Naive thymus-derived CD4-positive, alpha-beta T cell (primary cell): ENCODE measurements around the gene KDM4B. TPM values are rescaled to one million over a fixed set of nuclear protein-coding genes. Genes with fewer than 3 reads are reported as not detected.

Source experiments
- ATAC-seq: fragments of 150-1000 bp; cut with Tn5 transposase; 2 replicates; pipeline ENCODE4 v1.10.0; 2021; ENCODE audit warnings: mild to moderate bottlenecking, moderate library complexity
- CTCF ChIA-PET: fragments of 350-600 bp; sonication (Branson Sonifier 250); formaldehyde crosslinking; loops from one replicate; lab custom pipeline; 2021; ENCODE audit warnings: antibody characterized with exemption; lab: Charles Lee
- POLR2A ChIA-PET: fragments of 350-600 bp; sonication (Branson Sonifier 250); formaldehyde crosslinking; loops from one replicate; lab custom pipeline; 2021; ENCODE audit warnings: antibody characterized with exemption, inconsistent platforms; lab: Charles Lee
- DNase-seq, 9 donors: peaks; one replicate each; pipeline versions ENCODE4 v3.0.0 to v3.0.0-alpha.2; 2020 to 2022; ENCODE audit warnings: mixed read lengths in 1 of 9
- H3K27ac ChIP-seq: one replicate; pipeline ENCODE4 v1.7.0; 2013; ENCODE audit warnings: mild to moderate bottlenecking, low read depth, low read length, moderate library complexity
- H3K27me3 ChIP-seq, 2 donors: one replicate each; pipeline ENCODE4 v1.7.0; 2013; ENCODE audit warnings: low read length in 2 of 2, mild to moderate bottlenecking in 2 of 2, moderate library complexity in 2 of 2; ENCODE audit not compliant: control insufficient read depth in 2 of 2, insufficient read depth in 2 of 2
- H3K36me3 ChIP-seq, 3 experiments: 1 replicate in 2 of 3; 2 replicates in 1 of 3; pipeline ENCODE4 v1.7.0; 2013; ENCODE audit warnings: low read length in 3 of 3, mild to moderate bottlenecking in 3 of 3, moderate library complexity in 1 of 3; ENCODE audit not compliant: insufficient read depth in 3 of 3, control insufficient read depth in 2 of 3
- H3K4me1 ChIP-seq, 2 donors: one replicate each; pipeline ENCODE4 v1.7.0; 2013; ENCODE audit warnings: low read length in 2 of 2, mild to moderate bottlenecking in 2 of 2, moderate library complexity in 1 of 2; ENCODE audit not compliant: control insufficient read depth in 2 of 2, insufficient read depth in 2 of 2
- H3K4me3 ChIP-seq: 2 replicates; pipeline ENCODE4 v1.7.0; 2013; ENCODE audit warnings: mild to moderate bottlenecking, low read length
- H3K9me3 ChIP-seq, 3 experiments: 1 replicate in 2 of 3; 2 replicates in 1 of 3; pipeline ENCODE4 v1.7.0; 2013; ENCODE audit warnings: low read length in 3 of 3; ENCODE audit not compliant: control insufficient read depth in 2 of 3
- H3K27ac Mint-ChIP-seq, 9 donors: one replicate each; pipeline ENCODE4 v1.8.0; 2020 to 2022; ENCODE audit warnings: mixed read lengths in 9 of 9, mild to moderate bottlenecking in 8 of 9, moderate library complexity in 5 of 9, inconsistent platforms in 2 of 9
- H3K27me3 Mint-ChIP-seq, 5 donors: one replicate each; pipeline ENCODE4 v1.8.0; 2021 to 2022; ENCODE audit warnings: mixed read lengths in 5 of 5, mild to moderate bottlenecking in 1 of 5
- H3K36me3 Mint-ChIP-seq, 5 donors: one replicate each; pipeline ENCODE4 v1.8.0; 2020 to 2022; ENCODE audit warnings: mixed read lengths in 5 of 5, mild to moderate bottlenecking in 3 of 5, inconsistent platforms in 1 of 5
- H3K4me1 Mint-ChIP-seq, 7 donors: one replicate each; pipeline ENCODE4 v1.8.0; 2020 to 2022; ENCODE audit warnings: mixed read lengths in 7 of 7, mild to moderate bottlenecking in 3 of 7, inconsistent platforms in 1 of 7
- H3K4me3 Mint-ChIP-seq, 10 donors: one replicate each; pipeline ENCODE4 v1.8.0; 2020 to 2022; ENCODE audit warnings: mild to moderate bottlenecking in 10 of 10, mixed read lengths in 10 of 10, moderate library complexity in 6 of 10, inconsistent platforms in 2 of 10
- H3K9me3 Mint-ChIP-seq, 11 donors: one replicate each; pipeline ENCODE4 v1.8.0; 2020 to 2022; ENCODE audit warnings: mixed read lengths in 11 of 11, mild to moderate bottlenecking in 4 of 11, inconsistent platforms in 1 of 11, moderate library complexity in 1 of 11
- intact Hi-C, 2 donors: fragments of 100-400 bp; cut with micrococcal nuclease; formaldehyde crosslinking; loops; one replicate each; pipeline ENCODE4 v1.15.1; 2023
- polyA plus RNA-seq, 2 donors: library from polyadenylated mRNA; unstranded; fragments of 300-500 nt; fragmentation: Illumina TruSeq; gene quantifications; one replicate each; pipeline ENCODE4 v1.2.3, GENCODE V29; 2021
- total RNA-seq, 6 experiments: library from RNA in 5 of 6; stranded (reverse) in 5 of 6; gene quantifications; 1 replicate in 5 of 6; 2 replicates in 1 of 6; pipeline ENCODE4 v1.2.3 and lab custom pipeline; 2021 to 2026

Gene KDM4B
- total and polyA plus RNA-seq, 7 experiments from 2014 or later = 8.1 to 78.0 (median 46.7) TPM

DNA sequence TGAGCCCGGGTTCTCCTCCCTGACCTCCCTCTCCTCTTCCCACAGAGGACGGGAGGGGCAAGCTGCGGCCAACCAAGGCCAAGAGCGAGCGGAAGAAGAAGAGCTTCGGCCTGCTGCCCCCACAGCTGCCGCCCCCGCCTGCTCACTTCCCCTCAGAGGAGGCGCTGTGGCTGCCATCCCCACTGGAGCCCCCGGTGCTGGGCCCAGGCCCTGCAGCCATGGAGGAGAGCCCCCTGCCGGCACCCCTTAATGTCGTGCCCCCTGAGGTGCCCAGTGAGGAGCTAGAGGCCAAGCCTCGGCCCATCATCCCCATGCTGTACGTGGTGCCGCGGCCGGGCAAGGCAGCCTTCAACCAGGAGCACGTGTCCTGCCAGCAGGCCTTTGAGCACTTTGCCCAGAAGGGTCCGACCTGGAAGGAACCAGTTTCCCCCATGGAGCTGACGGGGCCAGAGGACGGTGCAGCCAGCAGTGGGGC, 162.2 kb downstream of the KDM4B start:
- peaks cover 0 to 32% of the 10 kb centered on the region in 2 donors for H3K4me1 ChIP-seq
- Mint-ChIP-seq H3K36me3 (peaks cover 0 to 10% (median 0%) of the 10 kb centered on the region in 5 donors), H3K27ac (peak overlapping the region in 8 of 9 donors; percentile 83 to 97 (median 92)), H3K27me3 (no peaks in the 10 kb centered on the region), H3K4me1 (peaks cover 4 to 30% (median 22%) of the 10 kb centered on the region in 7 donors), H3K9me3 (no peaks in the 10 kb centered on the region), H3K4me3 (peak overlapping the region in 9 of 10 donors; percentile 53 to 90 (median 77))
- POLR2A ChIA-PET = no interaction called here
- peaks cover 0 to 32% (median 0%) of the 10 kb centered on the region in 3 experiments for H3K36me3 ChIP-seq
- DNase-seq = no peak
- no peaks in the 10 kb centered on the region for H3K9me3 ChIP-seq
- CTCF ChIA-PET = interaction anchor here (0.5 kb wide), 1 partner anchor 244 kb away, joined by 4 read pairs; no protein-coding TSS in a partner anchor
- H3K27me3 ChIP-seq = no peaks in the 10 kb centered on the region
- H3K4me3 ChIP-seq = no peak overlapping the region
- H3K27ac ChIP-seq = peak overlapping the region; percentile 92
- ATAC-seq = no peak
- intact Hi-C loops = no loop called here

DNA sequence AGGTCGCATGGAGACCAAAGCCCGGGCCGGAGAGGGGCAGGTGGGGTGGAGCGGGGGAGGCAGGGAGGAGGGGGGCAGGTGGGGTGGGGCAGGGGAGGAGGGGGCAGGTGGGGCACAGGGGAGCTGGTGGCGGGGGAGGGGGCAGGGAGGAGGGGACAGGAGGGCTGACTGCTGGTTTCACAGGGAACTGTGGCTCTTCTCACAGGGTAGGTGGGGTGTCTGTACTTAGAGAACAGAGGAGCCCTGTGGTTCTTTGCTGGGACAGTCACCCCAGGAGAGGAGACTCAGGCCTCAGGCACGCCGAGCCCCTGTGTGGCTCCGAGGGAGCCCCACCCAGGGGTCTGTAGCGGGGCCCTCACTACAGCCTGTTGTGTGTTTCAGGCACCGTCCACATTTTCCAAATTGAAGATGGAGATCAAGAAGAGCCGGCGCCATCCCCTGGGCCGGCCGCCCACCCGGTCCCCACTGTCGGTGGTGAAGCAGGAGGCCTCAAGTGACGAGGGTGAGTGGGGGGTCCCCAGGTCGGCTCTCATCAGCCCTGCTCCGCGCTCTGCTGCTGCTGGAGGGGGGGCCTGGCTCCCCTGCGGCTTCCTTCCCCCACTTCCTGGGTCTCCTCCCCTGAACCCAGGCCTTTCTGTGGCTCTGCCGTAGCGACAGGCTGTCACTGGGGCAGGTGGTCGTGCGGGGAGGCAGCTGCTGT, 162.7 kb downstream of the KDM4B start:
- Mint-ChIP-seq H3K4me1 (peaks cover 4 to 30% (median 22%) of the 10 kb centered on the region in 7 donors), H3K9me3 (no peaks in the 10 kb centered on the region), H3K36me3 (peaks cover 0 to 10% (median 0%) of the 10 kb centered on the region in 5 donors), H3K27me3 (no peaks in the 10 kb centered on the region), H3K4me3 (peak overlapping the region in 9 of 10 donors; percentile 20 to 90 (median 77)), H3K27ac (peak overlapping the region in 5 of 9 donors; percentile 48 to 98 (median 85))
- ATAC-seq (no peak), DNase-seq (peak in 5 of 9 donors; percentile 29 to 65 (median 46))
- no peaks in the 10 kb centered on the region for H3K9me3 ChIP-seq
- H3K27ac ChIP-seq = peak overlapping the region; percentile 92
- peaks cover 0 to 32% of the 10 kb centered on the region in 2 donors for H3K4me1 ChIP-seq
- peaks cover 0 to 38% (median 0%) of the 10 kb centered on the region in 3 experiments for H3K36me3 ChIP-seq
- POLR2A ChIA-PET = no interaction called here
- CTCF ChIA-PET = interaction anchor here (0.5 to 0.9 kb wide), 2 partner anchors 31 to 245 kb away, joined by 4 read pairs; no protein-coding TSS in a partner anchor
- no peak overlapping the region for H3K4me3 ChIP-seq
- intact Hi-C loops = no loop called here
- H3K27me3 ChIP-seq = no peaks in the 10 kb centered on the region

DNA sequence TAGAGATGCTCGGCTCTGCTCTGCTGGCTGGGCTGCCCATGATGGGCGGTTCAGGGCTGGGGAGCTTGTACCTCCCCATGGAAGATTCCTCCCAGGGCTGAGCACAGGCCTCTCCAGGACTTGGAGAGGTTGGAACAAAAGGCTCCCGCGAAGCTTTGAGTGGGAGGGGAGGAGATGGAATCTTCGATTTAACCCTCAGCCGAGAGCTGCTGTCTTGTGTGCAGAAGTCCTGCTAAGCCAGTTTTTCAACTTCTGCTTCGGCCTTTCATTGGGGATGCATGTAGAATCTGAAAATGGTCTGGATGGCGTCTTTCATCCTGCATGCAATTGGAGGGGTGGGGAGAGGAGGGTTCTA, 163.3 kb downstream of the KDM4B start:
- H3K9me3 ChIP-seq = no peaks in the 10 kb centered on the region
- peaks cover 0 to 43% (median 0%) of the 10 kb centered on the region in 3 experiments for H3K36me3 ChIP-seq
- H3K27me3 ChIP-seq = no peaks in the 10 kb centered on the region
- H3K27ac Mint-ChIP-seq = peak overlapping the region in 5 of 9 donors; percentile 48 to 98 (median 55)
- H3K4me3 ChIP-seq = no peak overlapping the region
- DNase-seq (no peak), ATAC-seq (no peak)
- H3K27me3 Mint-ChIP-seq = no peaks in the 10 kb centered on the region
- H3K4me1 ChIP-seq = peaks cover 0 to 32% of the 10 kb centered on the region in 2 donors
- H3K36me3 Mint-ChIP-seq = peaks cover 0 to 13% (median 0%) of the 10 kb centered on the region in 5 donors
- POLR2A ChIA-PET = no interaction called here
- intact Hi-C loops = no loop called here
- H3K4me1 Mint-ChIP-seq = peaks cover 4 to 34% (median 22%) of the 10 kb centered on the region in 7 donors
- H3K4me3 Mint-ChIP-seq = peak overlapping the region in 8 of 10 donors; percentile 8 to 90 (median 78)
- no peaks in the 10 kb centered on the region for H3K9me3 Mint-ChIP-seq
- peak overlapping the region; percentile 61 for H3K27ac ChIP-seq
- CTCF ChIA-PET = interaction anchor here (0.9 kb wide), 1 partner anchor 30 kb away, joined by 4 read pairs; no protein-coding TSS in a partner anchor

DNA sequence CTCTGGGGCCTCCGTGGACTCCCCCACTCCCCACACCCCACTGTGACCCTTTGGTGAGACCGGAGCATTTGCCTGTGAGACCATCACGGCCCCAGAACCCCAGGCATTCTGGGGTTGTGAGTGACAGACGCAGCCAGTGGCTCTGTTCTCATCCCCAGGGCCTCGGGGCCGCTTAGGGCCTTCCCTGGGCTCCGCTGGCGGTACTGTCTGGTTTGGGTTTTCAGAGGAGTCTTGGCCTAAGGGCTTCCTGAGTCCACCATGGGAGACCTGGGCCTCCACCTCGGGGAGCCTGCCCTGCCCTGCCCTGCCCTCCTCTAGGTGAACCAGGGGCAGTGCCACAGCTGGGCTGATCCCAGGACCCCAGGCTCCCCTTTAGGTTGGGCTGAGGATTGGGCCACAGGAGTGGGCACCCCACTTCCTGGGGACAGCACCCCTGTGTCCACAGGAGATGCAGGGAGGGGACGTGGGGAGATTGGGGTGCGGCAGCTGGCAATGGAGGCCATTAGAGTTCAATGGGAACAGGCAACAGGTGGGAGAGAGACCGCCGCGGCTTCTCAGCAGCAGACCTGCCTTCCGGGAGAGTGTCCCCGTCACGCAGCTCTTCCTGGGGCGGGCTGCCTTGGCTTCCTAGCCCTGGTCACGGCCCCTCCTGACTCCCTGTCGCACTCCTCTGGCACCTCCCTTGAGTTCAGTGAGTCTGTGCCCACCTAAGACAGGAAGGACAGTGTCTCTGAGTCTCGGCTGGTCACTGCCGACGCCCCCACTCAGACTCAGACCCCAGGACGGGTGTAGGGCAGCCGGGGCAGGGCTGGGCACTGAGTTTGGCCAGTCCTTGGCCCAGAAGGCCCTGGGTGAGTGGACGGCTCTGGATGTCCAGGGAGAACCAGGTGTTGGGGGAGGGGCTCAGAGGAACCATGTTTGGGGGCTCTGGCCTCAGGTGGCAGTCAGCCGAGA, 164.1 kb downstream of the KDM4B start:
- Mint-ChIP-seq H3K27ac (peak overlapping the region in 2 of 9 donors; percentile 53 to 98), H3K4me1 (peaks cover 7 to 39% (median 28%) of the 10 kb centered on the region in 7 donors), H3K4me3 (peak overlapping the region in 6 of 10 donors; percentile 55 to 90 (median 80)), H3K36me3 (peaks cover 0 to 15% (median under 1%) of the 10 kb centered on the region in 5 donors), H3K9me3 (no peaks in the 10 kb centered on the region), H3K27me3 (no peaks in the 10 kb centered on the region)
- ATAC-seq (no peak), DNase-seq (no peak)
- H3K9me3 ChIP-seq = no peaks in the 10 kb centered on the region
- H3K27me3 ChIP-seq = no peaks in the 10 kb centered on the region
- peak overlapping the region; percentile 61 for H3K27ac ChIP-seq
- intact Hi-C loops = no loop called here
- H3K4me1 ChIP-seq = peaks cover 0 to 39% of the 10 kb centered on the region in 2 donors
- H3K36me3 ChIP-seq = peaks cover 0 to 51% (median 0%) of the 10 kb centered on the region in 3 experiments
- POLR2A ChIA-PET = no interaction called here
- no peak overlapping the region for H3K4me3 ChIP-seq
- CTCF ChIA-PET = interaction anchor here (0.6 kb wide), 1 partner anchor 14 kb away, joined by 3 read pairs; no protein-coding TSS in a partner anchor

- peak overlapping the region in 1 of 9 donors; percentile 98 for H3K27ac Mint-ChIP-seq
- peaks cover 18 to 51% (median 36%) of the 10 kb centered on the region in 7 donors for H3K4me1 Mint-ChIP-seq
- DNase-seq (no peak), ATAC-seq (no peak)
- Histone ChIP-seq H3K27ac (no peak overlapping the region), H3K36me3 (peaks cover 0 to 57% (median 0%) of the 10 kb centered on the region in 3 experiments), H3K27me3 (no peaks in the 10 kb centered on the region), H3K4me1 (peaks cover 11 to 47% of the 10 kb centered on the region in 2 donors), H3K4me3 (no peak overlapping the region), H3K9me3 (no peaks in the 10 kb centered on the region)
- H3K4me3 Mint-ChIP-seq = no peak overlapping the region
- intact Hi-C loops = no loop called here
- H3K36me3 Mint-ChIP-seq = peaks cover 0 to 26% (median 11%) of the 10 kb centered on the region in 5 donors
- H3K27me3 Mint-ChIP-seq = peaks cover 0 to 1% (median 0%) of the 10 kb centered on the region in 5 donors
- ChIA-PET CTCF (no interaction called here), POLR2A (no interaction called here)
- peaks cover 0 to 2% (median 0%) of the 10 kb centered on the region in 11 donors for H3K9me3 Mint-ChIP-seq
These were observed 165.2 kb downstream of the KDM4B start for GRCh38 chr19:5133986-5134595.
